ENCODE measurements around the gene ATXN2L.
A peak's percentile ranks its signal among the peaks of the same experiment; 100 is the strongest.
"Not testable (repeated sequence)": the region's sequence is repeated elsewhere in the genome, so short reads cannot be mapped to it uniquely, and the experiment has no call there.

ATXN2L gene

DNA sequence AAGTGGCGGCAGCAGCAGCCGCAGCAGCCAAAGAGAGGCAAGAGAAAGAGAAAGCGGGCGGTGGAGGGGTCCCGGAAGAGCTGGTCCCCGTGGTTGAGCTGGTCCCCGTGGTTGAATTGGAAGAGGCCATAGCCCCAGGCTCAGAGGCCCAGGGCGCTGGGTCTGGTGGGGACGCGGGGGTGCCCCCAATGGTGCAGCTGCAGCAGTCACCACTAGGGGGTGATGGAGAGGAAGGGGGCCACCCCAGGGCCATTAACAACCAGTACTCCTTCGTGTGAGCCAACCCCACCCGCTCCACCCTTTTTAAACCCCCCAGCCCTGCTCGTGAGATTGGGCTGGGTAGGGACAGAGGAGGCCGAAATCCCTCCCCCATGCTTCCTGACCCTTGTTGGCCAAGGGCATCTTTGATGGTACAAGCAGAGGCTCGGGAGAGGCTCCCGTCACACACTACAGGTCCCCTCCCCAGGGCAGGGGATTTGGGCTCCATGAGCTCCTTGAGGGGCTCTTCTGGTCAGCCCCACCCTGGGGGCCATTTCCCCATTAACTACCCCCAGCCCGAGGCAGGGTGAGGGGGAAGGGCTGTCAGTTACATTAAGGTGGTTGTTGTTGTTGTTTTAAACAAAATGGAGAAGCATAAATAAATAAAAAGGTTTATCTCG lies 50.9 kb downstream of the ATXN2L start:
- no peak for DNase-seq

DNA sequence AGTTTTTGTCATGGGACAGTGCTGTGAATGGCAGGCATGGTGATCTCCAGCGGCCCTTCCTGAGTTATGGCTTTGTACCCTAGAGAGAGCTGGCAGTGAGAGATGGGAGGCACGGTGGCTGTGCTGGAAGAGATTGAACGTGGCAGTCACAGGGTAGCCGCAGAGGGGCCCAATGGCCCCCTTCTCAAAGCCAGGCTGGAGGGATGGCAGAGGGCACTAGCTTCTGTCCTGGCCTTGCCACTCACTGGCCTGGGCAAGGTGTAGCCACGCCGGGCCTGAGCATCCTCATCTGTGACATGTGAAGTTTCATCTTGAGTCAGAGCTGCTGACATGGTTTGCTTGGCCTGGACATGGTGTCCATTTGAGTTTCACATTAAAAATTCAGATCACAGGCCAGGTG lies 51.6 kb downstream of the ATXN2L start:
- no peak for DNase-seq

- DNase-seq: no peak
Measured at GRCh38 chr16:28875134-28876018, 52.6 kb downstream of the ATXN2L start.

DNA sequence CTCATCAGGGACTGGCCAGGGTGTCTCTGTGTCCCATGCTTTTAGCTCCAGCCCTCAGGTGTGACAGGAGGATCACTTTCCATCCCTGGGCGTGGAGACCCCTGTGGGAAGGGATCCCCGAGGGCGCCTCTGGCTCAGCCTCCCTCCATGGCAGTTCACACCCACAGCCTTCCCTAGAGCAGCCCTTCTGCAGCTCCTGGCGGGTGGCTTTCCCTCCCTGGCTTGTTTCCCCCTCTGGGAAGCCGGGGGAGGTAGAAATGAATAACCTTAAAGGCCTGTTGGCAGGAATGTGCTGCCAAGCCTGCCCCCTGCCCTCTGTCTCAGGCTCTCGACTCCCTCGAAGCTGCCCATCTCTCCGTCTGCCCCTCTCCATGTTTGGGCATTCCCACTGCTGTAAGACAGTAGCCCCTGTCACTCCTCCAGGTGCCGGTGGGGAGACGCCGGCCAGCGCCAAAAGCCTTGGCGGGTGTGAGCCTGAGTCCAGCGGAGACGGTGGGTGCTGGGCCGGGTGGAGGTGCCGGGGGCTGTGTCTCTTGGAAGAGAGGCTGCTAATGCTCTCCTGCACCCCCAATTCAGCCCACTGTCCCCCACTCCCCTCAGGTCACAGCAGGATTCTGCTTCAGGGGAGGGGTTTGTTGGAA lies 53.3 kb downstream of the ATXN2L start:
- DNase-seq: no peak

DNA sequence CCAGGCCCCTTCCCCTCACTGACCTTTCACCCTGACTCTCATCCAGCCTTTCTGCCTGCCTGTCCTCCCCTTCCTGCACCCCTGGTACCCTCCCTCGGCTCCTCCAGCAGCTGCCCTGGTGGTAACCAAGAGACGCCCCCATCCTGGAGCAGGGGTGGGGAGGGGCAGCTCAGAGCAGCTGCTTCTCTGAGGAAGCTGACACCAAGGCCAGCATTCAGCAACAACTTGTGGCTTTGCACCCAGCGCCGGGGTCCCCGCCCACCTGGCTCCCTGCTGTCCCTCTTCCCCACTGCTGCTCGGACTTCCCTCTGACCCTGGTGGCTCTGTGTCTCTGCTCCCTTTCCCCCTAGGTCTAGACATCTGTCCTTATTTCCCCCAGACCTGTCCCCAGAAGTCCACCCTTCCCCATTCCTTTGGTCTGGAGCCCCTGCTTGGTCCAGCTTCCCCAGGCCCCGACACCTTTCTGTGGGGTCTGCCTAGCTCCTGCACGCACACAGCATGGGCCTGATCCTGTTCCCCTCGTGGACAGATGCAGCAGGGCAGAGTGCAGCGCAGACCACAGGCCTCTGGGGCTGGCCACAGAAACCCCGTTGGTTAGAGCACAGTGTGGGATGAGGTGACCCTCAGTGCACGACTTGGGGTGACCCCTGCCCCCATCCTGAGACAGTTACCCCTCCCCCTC lies 54.3 kb downstream of the ATXN2L start:
- DNase-seq: no peak

GRCh38 chr16:28877655-28878000 lies 54.8 kb downstream of the ATXN2L start:
- DNase-seq: no peak

DNA sequence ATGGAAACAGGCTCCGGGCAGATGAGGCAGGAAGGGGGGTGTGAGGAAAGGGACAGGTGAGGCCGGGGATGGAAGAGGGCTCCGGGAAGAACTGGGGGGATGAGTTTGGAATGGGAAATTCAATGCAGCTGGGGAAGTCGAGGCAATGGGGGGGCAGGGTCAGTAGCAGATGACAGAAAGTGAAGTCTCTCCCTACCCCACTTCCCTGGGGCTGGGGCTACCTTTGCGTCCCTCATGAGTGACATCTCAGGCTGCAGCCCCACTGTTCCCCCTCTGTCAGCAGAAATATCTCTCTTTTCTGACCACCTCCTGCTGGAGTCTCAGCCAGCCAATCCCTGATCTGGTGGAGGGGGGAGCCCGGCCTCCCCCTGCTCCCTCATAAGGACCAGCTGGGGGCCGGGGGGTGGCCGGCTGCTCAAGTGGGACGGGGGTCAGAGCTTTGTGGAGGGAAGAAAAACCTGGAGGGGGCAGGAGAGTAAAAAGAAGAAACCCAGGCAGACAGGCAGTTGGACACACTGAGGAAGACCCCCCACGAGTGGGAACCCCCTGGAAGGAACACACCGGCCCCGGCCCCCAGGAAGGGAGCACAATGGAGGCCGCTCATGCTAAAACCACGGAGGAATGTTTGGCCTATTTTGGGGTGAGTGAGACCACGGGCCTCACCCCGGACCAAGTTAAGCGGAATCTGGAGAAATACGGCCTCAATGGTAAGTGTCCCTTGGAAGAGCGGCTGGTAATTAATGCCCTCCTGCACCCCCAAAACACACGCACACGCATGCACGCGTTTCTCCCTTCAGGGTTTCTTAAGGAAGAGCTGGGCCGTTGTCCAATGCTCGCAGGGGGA lies 55.5 kb downstream of the ATXN2L start, which contains the start of gene ATP2A1:
Gene ATP2A1, plus strand, starts transcription at position 406 of the 844 bp plus-strand sequence. Its CDS starts 184 bp downstream, at position 590.
- no peak for DNase-seq

GRCh38 chr16:28879261-28879840 lies 56.6 kb downstream of the ATXN2L start:
- DNase-seq: no peak

- DNase-seq: peak; percentile 22
Measured at GRCh38 chr16:28879841-28880588, 57.2 kb downstream of the ATXN2L start.

DNA sequence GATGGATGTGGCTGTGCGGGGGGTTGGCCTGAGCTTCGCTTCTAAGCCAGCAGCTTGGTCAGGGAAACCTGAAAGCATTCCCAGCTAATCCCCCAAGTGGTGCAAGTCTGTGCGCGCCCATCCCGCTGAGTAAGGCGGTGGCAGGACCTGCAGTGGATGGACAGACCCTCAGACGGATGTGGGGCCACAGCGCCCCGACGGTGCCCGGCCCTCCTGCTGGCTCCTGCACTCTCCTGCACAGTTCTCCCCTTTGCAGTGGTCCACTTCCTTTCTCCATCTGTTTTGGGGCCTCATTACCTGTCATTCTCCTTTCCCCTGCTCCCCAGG lies 57.8 kb downstream of the ATXN2L start:
- DNase-seq: no peak

- no peak for DNase-seq
Measured at GRCh38 chr16:28880955-28881354, 58.2 kb downstream of the ATXN2L start.

GRCh38 chr16:28881565-28881964 lies 58.8 kb downstream of the ATXN2L start:
- DNase-seq: not testable (repeated sequence)

DNA sequence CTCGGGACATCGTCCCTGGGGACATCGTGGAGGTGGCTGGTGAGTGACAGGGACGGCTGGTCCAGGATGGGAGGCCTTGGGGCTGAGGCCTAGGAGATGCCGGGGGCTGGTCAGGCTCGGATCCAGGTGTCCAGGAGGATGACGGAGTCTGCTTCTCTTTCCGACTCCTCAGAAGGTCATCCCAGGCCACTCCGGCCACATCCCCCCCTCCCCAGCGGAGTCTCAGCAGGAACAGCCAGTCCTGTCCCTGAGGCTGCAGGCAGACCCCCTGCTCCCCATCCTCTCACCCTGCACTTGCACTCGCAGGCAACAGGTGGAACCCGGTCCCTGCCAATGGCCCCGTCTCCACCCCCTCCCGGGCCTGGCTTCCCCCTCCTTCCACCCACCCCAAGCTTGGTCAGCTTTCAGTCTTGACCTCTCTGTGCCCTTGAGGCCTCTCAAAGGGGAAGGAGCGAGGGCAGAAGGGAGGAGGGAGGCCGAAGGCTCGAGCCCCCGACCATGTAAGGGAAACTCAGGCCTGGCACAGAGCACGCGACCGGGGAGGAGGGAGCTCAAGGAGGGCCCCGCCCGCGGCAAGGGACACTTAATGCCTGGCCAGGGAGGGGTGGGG lies 59.9 kb downstream of the ATXN2L start:
- DNase-seq: no peak

GRCh38 chr16:28883221-28883996 lies 60.6 kb downstream of the ATXN2L start:
- no peak for DNase-seq

DNA sequence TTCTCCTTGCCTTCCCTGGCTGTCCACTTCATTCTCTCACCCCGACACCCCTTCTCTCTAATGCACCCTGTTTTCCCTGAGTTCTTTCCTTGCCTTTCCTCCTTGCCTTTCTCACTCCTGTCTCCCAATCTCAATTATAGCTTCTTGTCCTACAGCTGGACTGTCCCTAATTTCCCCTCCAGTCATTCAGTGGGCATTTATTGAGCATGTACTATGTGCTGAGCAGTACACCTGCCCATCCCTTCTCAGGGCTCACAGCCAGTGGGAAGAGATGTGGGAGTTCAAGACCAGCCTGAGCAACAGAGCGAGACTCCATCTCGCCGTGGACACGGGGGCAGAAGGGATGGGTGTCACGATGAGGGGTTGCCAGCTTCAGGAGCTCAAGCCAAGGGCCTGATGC lies 61.2 kb downstream of the ATXN2L start:
- no peak for DNase-seq

All from NCI-H1436 treated with DMSO at 0.1 percent for 48 hours (cell line).